Activated CD4-positive, alpha-beta T cell treated with anti-CD3 and anti-CD28 coated beads, Interleukin-2, amount 50 U/mL, for 24 hours (primary cell): ENCODE measurements around the gene ARID3C.
"Not testable (repeated sequence)": the region's sequence is repeated elsewhere in the genome, so short reads cannot be mapped to it uniquely, and the experiment has no call there.

Experiments
- DNase-seq, 2 donors: peaks; one replicate each; pipeline ENCODE4 v3.0.0-alpha.2; 2020; ENCODE audit warnings: low read depth in 1 of 2, low spot score in 1 of 2

The ARID3C gene

GRCh38 chr9:34653151-34654072, 24.5 kb upstream of the ARID3C start:
- no peak for DNase-seq

DNA sequence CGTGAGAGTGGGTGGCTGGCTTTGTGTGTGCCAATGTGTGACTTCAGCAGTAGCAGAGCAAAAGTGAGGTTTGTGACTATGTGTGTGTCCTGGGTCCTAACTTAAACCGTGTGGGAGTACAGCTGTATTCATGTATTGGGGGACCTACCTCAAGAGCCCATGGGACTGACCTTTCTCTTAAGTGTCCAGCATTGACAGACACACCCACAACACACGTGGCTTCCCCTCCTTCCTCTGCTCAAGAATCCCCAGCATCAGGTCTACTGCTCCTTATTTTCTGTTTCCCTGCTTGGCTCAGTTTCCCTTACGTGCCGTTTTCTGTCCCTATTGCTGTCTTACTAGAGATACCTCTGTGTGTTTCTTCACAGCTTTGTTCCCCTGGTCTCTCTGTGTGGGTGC, 23.7 kb upstream of the ARID3C start:
- no peak for DNase-seq

DNA sequence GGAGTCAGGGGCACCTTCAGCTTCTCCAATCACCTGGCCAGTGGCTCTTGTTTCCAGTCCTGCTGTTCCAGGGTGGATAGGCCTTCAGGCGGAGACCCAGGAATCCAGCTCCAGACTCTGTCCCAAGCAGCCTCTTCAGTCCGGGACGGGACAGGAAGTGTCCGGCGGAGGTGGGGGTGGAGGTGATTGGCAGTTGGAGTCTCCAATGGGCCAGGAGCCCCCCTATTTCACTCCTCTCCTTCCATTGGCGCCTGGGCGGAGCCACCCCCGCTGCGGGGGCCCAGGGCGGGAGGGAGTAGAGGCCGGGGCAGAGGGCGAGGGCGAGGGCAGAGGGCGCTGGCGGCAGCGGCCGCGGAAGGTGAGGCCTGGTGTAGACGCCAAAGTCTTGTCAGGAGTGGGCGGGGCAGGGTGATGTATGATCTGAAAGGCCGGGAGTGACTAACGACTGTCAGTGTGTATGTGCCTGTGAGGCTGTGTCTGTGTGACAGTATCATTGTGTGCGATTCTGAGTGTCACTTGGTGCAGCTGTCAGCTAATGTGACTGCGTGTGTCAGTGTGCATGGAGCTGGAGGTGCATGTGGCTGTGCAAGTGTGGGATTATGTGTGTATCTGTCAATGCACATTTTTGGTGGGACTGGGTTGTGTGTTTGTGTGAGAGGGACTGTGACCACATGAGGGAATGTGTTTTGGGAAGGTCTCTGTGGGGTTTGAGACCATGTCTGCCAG, 23.2 kb upstream of the ARID3C start, which contains the start of gene IL11RA:
TSS of gene IL11RA (plus strand) at position 310 of the 726 bp plus-strand sequence. CDS start 3,033 bp downstream, outside the sequence.
- DNase-seq, result peak in 1 of 2 donors; percentile 55

GRCh38 chr9:34651321-34651720, 22.5 kb upstream of the ARID3C start:
- DNase-seq, result no peak

DNA sequence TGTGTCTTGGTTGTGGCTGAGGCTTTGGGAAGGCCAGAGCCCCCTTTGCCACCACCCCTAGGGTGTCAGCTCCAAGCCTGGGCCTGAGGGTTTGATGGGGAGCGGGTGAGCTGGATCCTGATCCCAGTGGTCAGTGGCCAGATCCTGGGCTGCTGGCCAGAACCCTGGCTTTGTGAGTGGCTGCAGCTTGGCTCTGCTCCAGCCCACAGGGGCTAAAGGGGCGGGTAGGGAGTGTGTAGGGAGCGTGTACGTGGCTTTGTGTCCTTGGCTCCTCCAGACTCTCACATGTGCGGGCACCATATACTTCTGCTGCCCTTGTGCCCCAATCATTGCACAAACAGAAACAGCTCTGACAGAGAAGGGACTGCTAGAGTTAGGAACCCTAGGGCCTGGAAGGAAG, 21.9 kb upstream of the ARID3C start:
- DNase-seq, result no peak

DNA sequence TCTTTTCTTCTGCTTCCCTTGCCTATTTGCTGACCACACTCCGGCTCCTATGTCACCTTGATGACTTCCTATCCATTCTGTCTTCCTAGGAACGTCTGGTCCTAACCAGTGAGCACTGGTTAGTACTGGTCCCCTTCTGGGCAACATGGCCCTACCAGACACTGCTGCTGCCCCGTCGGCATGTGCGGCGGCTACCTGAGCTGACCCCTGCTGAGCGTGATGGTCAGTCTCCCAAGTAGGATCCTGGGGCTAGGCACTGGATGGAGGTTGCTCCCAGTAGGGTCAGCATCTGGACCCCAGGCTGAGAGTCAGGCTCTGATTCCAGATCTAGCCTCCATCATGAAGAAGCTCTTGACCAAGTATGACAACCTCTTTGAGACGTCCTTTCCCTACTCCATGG, 19.8 kb upstream of the ARID3C start:
- no peak for DNase-seq

DNA sequence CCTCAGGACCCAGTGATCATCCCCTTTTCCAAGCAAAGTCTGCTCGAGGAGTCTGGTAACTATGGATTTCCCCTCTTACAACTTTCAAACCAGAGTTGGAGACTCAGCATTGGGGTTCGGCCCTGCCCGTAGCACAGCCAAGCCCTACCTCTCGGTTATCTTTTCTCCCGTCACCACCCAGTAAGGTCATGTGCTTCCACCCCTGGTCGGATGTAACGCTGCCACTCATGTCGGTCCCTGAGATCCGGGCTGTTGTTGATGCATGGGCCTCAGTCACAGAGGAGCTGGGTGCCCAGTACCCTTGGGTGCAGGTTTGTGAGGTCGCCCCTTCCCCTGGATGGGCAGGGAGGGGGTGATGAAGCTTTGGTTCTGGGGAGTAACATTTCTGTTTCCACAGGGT, 18.8 kb upstream of the ARID3C start:
- no peak for DNase-seq

GRCh38 chr9:34647084-34647403, 18.2 kb upstream of the ARID3C start:
- DNase-seq, result no peak

GRCh38 chr9:34646211-34647083, 17.6 kb upstream of the ARID3C start, which contains the start of gene GALT:
Gene GALT (plus strand): TSS chr9:34646675. CDS start chr9:34646705, 30 bp downstream.
- DNase-seq, result peak; percentile 94 to 95

DNA sequence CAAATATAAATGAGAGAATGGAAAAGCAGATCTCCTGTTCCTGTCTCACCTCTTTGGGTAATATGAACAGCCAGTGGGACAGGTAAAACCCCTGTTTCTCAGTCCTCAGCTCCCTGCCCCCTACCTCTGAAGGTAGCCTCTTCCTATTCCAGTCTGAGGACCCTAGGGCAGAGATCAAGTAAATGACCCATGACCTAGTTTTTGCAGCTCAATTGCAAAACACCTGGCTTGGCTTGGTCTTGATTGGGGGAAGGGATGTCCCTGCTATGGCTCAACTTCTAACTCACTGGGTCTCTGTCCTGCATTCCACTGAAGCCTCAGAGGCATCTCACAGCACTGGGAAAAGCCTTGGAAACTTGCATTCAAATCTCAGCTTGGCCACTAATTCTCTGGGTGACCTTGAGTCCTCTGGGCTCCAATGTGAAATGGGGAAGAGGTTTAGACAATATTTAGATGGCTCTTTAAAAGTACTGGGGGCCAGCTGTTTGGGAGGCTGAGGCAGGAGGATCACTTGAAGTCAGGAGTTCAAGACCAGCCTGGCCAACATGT, 16.0 kb upstream of the ARID3C start:
- DNase-seq, result no peak

- no peak for DNase-seq
Measured at GRCh38 chr9:34642679-34643078, 13.8 kb upstream of the ARID3C start.

DNA sequence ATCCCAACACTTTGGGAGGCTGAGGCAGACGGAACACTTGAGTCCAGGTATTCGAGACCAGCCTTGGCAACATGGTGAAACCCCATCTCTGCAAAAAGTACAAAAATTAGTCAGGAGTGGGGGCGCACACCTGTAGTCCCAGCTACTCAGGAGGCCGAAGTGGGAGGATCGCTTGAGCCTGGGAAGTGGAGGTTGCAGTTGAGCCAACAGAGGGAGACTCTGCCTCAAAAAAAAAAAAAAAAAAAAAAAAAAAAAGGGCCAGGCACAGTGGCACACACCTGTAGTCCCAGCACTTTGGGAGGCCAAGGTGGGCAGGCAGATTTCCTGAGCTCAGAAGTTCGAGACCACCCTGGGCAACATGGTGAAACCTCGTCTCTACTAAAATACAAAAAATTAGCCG, 10.5 kb upstream of the ARID3C start:
- not testable (repeated sequence) for DNase-seq

- DNase-seq, result no peak
Measured at GRCh38 chr9:34638138-34638445, 9.2 kb upstream of the ARID3C start.

GRCh38 chr9:34637356-34638137, 8.7 kb upstream of the ARID3C start, which contains the start of gene SIGMAR1:
Gene SIGMAR1 (minus strand): TSS chr9:34637787. CDS start chr9:34637697, 90 bp downstream.
- DNase-seq, result peak; percentile 89 to 91

DNA sequence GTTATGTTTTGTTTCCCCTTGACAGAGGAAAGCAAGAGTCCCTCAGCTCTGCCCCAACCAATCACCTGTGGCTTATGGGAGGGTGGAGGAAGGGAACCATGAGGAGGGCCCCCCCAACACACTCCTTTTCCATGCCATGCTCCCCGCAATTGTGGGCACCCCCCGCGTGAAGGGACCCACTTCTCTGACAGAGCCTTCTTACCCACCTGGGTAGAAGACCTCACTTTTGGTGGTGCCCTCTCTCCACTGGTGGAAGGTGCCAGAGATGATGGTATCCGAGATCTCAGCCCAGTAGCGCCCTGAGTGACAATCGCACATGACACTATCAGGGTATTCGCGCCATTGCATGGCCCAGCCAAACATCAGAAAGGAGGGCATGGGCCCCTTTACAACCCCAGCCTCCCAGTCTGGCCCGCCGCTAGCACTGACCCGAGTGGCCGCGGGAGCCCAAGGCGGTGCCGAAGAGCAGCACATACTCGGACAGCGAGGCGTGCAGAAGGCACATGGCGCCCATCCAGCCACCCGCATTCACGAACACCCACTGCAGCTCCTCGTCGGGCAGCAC, 8.0 kb upstream of the ARID3C start:
- DNase-seq, result no peak

- no peak for DNase-seq
Measured at GRCh38 chr9:34635556-34635955, 6.7 kb upstream of the ARID3C start.

DNA sequence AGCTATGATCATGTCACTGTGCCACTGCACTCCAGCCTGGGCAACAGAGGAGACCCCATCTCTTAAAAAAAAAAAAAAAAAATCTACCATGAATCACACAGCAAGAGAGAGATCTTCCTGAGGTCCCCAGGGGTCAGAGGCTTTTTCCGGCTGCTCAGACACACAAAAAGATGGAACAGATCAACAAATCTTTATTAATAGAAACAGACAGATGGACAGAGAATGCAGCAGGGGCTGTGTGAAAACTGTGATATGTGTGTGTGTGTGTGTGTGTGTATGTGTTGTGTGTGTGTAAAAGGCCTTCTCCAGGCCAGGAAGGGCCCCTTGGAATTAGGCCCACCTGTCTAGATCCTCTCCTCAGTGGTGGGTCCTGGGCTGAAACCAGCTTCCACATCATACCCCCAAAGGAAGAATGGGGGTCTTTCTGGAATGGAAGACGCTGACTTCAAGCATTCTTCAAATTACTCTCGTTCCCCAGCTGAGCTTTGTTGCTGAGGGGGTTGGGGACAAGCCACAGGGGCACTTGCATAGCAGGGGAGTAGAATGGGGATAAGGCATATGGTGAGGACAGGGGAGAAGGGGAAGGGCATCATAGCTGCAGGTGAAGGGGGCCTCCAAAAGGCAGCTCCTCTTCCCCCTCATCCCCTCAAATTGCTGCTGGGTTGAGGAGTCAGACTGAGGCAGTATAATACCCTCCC, 5.8 kb upstream of the ARID3C start:
- DNase-seq, result no peak

GRCh38 chr9:34633851-34634550, 5.1 kb upstream of the ARID3C start:
- DNase-seq, result peak; percentile 56 to 69

DNA sequence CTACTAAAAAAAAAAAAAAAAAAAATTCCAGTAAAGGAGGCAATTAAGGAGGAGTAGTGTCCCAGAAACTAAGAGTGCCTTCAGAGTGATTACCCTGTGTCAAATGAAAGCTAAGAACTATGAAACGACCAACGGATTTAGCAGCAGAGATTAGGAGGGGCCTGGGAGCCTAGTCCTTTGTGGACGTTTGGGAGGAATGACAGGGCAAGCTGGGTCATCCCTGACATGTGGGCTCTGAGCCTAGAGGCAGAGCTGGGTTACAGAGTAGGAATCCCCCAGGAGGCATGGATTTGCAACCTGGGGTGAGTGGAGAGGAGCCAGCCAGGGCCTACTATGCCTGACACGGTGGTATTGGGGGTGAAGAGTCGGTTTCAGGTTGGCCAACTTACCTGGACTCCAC, 4.3 kb upstream of the ARID3C start:
- no peak for DNase-seq
